Measurements from ENCODE around the gene ADAMTS12.

DNA sequence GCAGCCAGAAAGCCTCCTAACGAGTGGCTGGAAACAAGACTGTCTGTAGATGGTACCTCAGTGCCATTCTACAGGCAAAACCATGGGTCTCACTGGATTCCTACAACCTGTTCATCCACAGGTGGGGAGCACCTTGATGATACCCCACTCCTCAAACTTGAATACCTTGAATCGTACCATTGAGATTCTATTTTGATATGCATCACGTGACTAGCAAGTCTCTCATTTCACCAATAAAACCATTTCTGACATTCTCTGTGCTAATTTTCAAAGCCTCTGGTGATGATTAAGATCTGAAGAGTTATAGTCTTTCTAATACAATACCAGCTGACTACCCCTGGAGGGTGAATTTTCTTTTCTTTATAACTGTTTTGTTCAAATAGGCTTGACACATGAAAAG is 188.9 kb downstream of the ADAMTS12 start:
- TF ChIP-seq DPF2 (IDR thresholded peaks at IDR 0.05): no peak
- TF ChIP-seq, protein P1, sequence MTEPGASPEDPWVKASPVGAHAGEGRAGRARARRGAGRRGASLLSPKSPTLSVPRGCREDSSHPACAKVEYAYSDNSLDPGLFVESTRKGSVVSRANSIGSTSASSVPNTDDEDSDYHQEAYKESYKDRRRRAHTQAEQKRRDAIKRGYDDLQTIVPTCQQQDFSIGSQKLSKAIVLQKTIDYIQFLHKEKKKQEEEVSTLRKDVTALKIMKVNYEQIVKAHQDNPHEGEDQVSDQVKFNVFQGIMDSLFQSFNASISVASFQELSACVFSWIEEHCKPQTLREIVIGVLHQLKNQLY (CRISPR knock-in tag; conservative IDR thresholded peaks at IDR 0.05): no peak
- TF ChIP-seq POLR2A (conservative IDR thresholded peaks at IDR 0.05): no peak
- TF ChIP-seq MBD1 (CRISPR knock-in tag; IDR thresholded peaks at IDR 0.05): no peak
- no peak for TF ChIP-seq BCLAF1 (IDR thresholded peaks at IDR 0.05; ENCODE audit: borderline replicate concordance in 1 of 2, control insufficient read depth in 1 of 2, low read depth in 2 of 2, low read length in 1 of 2)
- TF ChIP-seq NFE2L1 (tag; IDR thresholded peaks at IDR 0.05; ENCODE audit: borderline replicate concordance, low read depth): no peak
- TF ChIP-seq CTCF (IDR thresholded peaks at IDR 0.05 in 2 of 3, conservative IDR thresholded peaks at IDR 0.05 in 1 of 3; ENCODE audit: insufficient read depth in 2 of 3, low read depth in 1 of 3, low read length in 3 of 3): no peak
- TF ChIP-seq ELF1 (tag; IDR thresholded peaks at IDR 0.05): no peak
